Stimulated activated CD8-positive, alpha-beta memory T cell treated with anti-CD3 and anti-CD28 coated beads, Interleukin-7, amount 100 ng/mL, for 1 hour (primary cell): ENCODE data around the gene RFX2.
"Not testable (repeated sequence)": the region's sequence is repeated elsewhere in the genome, so short reads cannot be mapped to it uniquely, and the experiment has no call there.

Source experiments
- DNase-seq, 2 donors: peaks; one replicate each; pipeline ENCODE4 v3.0.0-alpha.2; 2020; ENCODE audit warnings: low read depth in 2 of 2

Gene RFX2

DNA sequence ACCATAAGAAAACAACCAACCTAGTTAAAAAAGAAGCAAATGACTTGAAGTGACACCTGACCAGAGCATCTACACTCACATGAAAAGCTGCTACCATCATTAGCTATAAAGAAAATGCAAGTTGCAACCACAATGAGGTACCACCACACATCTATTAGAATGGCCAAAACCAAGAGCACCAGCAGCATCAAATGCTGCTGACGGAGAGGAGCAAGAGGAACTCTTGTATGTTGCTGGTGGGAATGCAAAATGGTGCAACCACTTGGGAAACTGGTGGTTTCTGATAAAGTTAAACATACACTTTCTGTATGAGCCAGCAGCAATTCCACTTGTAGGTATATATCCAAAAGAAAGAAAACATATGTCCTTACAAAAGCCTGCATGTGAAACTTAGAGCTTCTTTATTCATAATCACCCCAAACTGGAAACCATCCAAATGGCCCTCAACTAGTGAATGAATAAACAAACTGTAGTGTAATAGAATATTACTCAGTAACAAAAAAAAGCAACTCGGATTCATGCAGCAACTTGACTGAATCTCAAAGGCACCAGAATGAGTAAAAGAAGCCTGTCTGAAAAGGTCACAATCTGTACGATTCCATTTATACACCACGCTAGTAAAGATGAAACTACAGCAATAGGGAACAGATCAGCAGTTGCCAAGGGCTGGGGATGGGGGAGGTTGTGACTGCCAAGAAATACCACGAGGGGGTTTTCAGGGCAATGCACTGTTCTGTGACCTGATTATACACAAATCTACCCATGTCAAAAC lies 71.5 kb downstream of the RFX2 start:
- DNase-seq: no peak

GRCh38 chr19:6035026-6035425 lies 75.3 kb downstream of the RFX2 start:
- DNase-seq: no peak

- DNase-seq: no peak
These were observed 75.8 kb downstream of the RFX2 start for GRCh38 chr19:6034512-6034911.

DNA sequence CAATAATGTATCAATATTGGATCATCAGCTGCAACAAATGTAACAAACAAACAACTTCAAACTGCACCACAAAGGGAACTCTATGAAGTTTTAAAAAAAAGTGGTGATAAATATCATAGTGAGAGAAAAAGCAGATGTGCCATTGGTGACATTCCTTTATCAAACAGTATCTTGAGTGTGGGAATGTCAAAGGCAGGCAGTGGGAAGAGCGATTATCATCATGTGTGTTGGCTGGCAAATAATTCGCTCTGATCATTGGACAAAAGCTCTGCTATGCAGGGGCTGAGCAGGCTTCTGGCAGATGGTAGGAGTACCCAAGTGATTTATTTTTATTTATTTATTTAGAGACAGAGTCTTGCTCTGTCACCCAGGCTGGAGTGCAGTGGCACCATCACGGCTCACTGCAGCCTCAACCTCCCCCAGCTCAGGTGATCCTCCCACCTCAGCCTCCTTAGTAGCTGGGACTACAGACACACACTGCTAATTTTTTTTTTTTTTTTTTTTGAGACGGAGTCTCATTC lies 76.5 kb downstream of the RFX2 start:
- DNase-seq: no peak

DNA sequence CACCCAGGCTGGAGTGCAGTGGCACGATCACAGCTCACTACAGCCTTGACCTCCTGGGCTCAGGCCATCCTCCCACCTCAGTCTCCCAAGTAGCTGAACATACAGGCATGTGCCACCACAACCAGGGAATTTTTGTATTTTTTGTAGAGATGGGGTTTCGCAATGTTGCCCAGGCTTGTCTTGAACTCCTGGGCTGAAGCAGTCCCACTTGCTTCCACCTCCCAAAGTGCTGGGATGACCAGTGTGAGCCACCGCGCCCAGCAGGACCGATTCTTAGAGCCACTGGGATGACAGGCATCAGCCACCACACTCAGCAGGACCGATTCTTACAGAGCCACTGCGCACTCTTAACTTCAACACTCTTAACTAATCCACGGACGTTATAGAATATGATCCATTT lies 77.5 kb downstream of the RFX2 start:
- DNase-seq: no peak

- DNase-seq: no peak
These were observed 77.9 kb downstream of the RFX2 start for GRCh38 chr19:6032381-6032780.

DNA sequence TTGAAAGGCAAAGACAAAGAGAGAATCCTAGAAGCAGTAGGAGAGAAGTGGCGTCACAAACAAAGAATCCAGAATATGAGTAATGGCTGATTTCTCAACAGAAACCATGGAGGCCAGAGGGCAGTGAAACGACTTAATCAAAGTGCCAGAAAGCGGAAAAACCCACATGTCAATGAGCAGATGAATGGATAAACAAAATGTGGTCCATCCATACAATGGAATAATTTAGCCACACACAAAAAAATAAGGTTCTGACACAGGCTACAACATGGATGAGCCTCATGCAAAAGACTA lies 80.1 kb downstream of the RFX2 start:
- DNase-seq: no peak

- no peak for DNase-seq
These were observed 83.7 kb downstream of the RFX2 start for GRCh38 chr19:6026390-6027227.

DNA sequence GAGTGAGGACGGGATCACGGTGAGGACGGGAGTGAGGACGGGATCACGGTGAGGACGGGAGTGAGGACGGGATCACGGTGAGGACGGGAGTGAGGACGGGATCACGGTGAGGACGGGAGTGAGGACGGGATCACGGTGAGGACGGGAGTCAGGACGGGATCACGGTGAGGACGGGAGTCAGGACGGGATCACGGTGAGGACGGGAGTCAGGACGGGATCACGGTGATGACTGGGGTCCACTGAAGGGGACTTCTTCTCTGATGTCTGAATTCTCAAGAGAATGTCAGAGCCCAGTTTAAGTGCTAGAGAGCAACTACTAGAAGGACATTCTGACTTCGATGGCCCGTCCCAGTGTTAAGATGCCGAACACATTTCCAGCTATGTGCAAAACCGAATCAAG lies 85.5 kb downstream of the RFX2 start:
- not testable (repeated sequence) for DNase-seq

DNA sequence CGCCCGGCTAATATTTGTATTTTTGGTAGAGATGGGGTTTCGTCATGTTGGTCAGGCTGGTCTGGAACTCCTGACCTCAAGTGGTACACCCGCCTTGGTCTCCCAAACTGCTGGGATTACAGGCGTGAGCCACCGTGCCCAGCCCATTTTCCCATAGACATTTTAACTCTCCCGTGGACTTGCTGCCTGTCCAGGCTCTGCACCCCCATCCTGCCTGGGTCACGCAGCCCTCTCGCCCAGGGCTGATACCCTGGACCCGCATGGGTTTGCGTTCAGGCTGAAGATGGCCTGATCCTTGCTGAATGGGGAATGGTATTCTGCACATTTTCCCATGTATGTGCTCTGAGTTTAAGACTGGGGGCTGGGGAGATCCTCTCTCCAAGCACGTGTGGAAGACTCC lies 86.4 kb downstream of the RFX2 start:
- no peak for DNase-seq

- DNase-seq: no peak
These were observed 87.1 kb downstream of the RFX2 start for GRCh38 chr19:6023085-6023682.

DNA sequence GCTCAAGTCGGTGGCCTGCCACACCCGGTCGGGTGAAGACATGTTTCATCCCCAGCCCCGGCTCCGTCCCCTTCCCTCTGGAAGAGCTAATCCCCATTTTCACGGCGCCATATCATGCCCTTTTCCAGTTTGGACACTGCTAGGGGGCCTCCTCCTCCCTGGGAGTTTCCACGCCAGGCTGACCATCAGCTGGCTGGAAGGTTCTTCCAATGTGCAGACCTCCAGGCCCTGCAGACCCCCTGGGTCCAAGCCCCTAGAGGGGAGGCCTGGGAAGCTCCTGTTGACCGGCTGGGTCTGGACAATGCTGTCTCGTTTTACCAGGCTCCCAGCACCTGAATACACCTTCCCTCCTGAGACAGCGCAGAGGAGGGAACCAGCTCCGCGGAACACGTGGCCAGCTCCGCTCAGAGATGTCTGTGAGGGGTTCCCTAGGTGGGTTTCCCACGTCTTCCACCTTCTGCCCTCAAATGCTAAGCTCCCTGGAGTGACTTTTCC lies 87.7 kb downstream of the RFX2 start:
- DNase-seq: no peak

- peak; percentile 39 to 62 for DNase-seq
These were observed 88.3 kb downstream of the RFX2 start for GRCh38 chr19:6021878-6022569.

GRCh38 chr19:6020972-6021805 lies 89.1 kb downstream of the RFX2 start:
- DNase-seq: no peak

DNA sequence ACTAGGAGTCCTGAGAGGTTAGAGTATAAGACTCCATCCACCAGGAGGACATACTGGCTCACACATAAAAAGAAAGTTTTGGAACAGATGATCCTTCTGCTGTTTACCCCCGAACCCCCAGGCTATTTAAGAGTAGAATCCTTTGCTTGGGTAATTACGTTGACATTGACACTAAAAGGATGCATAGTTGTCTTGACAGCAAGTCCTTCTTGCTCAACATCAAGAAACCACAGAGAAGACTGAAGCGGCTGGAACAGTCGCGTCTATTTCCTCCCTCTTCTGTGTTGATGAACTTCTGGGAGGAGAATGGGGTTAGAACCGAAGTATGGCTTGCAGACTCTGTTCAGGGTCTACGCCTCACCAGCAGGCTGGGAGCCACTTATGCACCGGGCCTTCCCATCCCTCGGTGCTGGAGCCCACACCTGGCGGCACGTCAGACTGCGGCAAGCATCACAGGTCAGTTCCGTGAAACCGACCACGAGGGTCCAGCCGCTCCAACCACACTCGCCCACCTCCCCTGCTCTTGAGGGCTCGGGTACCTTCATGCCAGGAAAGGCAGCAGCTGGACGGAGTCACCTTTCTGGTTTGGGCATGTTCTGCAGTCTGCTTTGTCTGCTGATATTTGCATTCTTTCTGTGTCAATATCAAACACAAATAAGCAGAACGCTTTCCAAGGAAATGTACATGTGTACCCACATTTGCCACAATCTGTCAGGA lies 90.0 kb downstream of the RFX2 start:
- DNase-seq: no peak

GRCh38 chr19:6018786-6019185 lies 91.5 kb downstream of the RFX2 start:
- DNase-seq: no peak

- DNase-seq: no peak
These were observed 92.7 kb downstream of the RFX2 start for GRCh38 chr19:6017576-6017975.

- no peak for DNase-seq
These were observed 94.3 kb downstream of the RFX2 start for GRCh38 chr19:6015841-6016545.

- no peak for DNase-seq
These were observed 95.7 kb downstream of the RFX2 start for GRCh38 chr19:6014551-6015135.
